ENCODE results near the gene DPY19L3.
A peak's percentile ranks its signal among the peaks of the same experiment; 100 is the strongest.
"Not testable (repeated sequence)": the region's sequence is repeated elsewhere in the genome, so short reads cannot be mapped to it uniquely, and the experiment has no call there.

Gene DPY19L3

GRCh38 chr19:32392901-32393300, 12.7 kb upstream of the DPY19L3 start:
- DNase-seq (ENCODE audit: low read depth in 2 of 2) = no peak

GRCh38 chr19:32396046-32396652, 9.4 kb upstream of the DPY19L3 start:
- DNase-seq (ENCODE audit: low read depth in 2 of 2) = no peak

GRCh38 chr19:32397671-32398101, 7.9 kb upstream of the DPY19L3 start:
- DNase-seq (ENCODE audit: low read depth in 2 of 2) = no peak

- DNase-seq (ENCODE audit: low read depth in 2 of 2) = no peak
These were observed 3.6 kb upstream of the DPY19L3 start for GRCh38 chr19:32401992-32402391.

DNA sequence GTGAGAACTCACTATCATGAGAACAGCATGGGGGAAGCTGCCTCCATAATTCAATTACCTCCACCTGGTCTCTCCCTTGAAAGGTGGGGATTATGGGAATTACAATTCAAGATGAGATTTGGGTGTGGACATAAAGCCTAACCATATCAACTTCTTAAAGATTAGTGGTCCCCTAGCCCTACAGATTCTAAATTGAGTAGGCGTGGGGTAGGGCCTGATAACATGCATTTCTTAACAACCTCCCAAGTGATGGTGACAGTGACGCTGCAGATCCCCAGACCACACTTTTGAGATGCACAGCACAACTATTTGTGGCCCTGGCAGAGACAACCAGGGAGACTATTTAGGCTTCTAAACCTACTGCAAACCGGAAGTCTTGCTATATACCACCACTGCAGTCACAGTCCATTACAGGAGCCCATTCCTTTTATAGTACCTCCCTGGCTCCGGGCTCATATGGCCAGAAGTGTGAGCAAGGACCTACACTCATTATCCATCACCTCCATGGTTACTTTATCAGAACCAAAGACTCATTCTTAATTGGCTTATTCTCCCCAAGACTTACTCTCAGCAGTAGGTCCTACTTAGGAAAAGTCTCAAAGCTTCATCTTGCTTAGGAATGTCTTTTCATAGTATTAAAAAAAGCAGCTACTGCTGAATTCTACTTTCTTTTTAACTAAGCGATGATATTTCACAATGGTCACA, 2.1 kb upstream of the DPY19L3 start:
- no peak for DNase-seq (ENCODE audit: low read depth in 2 of 2)

DNA sequence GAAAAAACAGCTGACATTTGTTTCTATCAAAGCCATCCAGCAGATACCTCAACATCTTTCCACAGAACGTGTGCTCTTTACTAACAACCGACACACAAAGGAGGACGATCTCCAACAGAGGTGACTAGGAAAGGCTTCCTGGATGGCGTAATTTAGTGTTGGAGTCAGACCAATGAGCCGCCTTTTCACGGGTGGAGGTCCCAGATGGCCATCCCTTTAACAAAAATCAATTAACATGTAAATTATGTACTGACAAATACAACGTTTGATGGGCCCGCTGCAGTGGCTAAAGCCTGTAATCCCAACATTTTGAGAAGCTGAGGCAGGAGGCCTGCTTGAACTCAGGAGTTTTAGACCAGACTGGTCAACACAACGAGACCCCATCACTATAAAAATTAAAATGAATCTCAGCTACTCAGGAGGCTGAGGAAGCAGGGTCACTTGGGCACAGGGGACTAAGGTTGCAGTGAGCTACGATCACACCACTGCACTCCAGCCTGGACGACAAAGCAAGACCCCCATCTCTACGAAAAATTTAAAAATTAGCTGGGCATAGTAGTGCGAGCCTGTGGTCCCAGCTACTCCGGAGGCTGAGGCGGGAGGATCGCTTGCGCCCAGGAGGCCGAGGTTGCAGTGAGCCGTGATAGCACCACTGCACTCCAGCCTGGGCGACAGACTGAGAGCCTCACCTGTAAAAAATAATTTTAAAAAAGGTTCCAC, 1.2 kb upstream of the DPY19L3 start:
- no peak for DNase-seq (ENCODE audit: low read depth in 2 of 2)

- peak in 1 of 2 donors; percentile 12 for DNase-seq (ENCODE audit: low read depth in 2 of 2)
These were observed 588 bp upstream of the DPY19L3 start for GRCh38 chr19:32404933-32405430.

- no peak for DNase-seq (ENCODE audit: low read depth in 2 of 2)
These were observed 812 bp downstream of the DPY19L3 start for GRCh38 chr19:32406161-32407003.

DNA sequence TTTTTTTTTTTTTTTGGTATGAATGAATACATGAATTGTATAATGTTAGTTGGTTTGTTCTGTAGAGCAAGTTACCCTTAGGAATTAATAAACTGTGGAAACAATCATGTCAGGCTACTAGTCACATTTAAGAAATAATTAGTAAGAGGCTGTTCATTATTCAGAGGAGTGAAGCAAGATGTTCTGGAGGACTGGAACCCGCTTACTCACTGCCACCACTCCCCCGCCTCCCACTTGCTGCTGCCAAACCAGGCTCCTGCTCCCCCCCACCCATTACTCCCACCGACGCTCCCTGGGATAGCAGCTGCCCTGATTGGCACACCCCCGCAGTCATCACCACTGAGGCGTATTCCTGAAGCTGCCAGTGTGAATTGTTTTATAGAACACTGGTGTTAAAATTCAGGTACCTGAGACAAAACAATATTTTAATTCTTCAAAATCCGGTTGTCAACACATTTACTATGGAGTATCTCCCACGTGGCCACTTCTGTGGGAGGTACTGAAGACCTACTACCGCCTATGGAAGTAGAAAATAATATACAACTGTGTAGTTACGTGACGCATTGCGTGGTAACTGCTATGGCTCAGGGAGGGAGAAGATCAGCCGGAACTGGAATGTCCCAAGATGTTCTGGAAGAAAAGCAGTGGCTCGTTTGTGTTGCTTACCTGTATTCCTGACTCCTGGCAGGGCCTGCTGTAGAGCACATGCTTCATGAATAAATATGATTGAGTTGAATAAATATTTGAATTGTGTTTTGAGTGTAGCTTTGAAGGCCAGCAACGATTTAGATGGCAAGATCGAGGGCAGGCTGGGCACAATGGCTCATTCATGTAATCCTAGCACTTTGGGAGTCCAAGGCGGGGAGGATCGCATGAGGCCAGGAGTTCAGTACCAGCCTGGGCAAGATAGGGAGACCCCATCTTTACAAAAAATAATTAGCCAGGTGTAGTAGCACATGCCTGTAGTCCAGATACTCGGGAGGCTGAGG, 1.7 kb downstream of the DPY19L3 start:
- DNase-seq (ENCODE audit: low read depth in 2 of 2) = no peak

GRCh38 chr19:32415246-32415645, 9.7 kb downstream of the DPY19L3 start:
- DNase-seq (ENCODE audit: low read depth in 2 of 2) = no peak

DNA sequence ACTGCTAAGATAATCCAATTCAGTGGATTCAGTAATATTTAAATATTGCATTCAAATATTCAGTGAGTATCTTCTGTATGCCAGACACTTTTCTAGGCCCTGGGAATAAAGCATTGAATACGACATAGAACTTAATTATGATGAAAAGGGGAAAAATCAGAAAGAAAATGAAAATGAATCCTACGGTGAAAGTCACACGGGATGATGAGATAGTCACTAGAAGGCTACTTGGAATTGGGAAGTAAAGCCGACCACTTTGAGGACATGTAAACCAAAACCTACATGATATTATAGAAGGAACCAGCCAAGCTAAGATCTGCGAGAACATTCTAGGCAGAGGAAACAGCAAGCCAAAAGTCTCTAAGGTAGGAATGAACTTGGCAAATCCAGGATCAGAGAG, 10.1 kb downstream of the DPY19L3 start:
- no peak for DNase-seq (ENCODE audit: low read depth in 2 of 2)

DNA sequence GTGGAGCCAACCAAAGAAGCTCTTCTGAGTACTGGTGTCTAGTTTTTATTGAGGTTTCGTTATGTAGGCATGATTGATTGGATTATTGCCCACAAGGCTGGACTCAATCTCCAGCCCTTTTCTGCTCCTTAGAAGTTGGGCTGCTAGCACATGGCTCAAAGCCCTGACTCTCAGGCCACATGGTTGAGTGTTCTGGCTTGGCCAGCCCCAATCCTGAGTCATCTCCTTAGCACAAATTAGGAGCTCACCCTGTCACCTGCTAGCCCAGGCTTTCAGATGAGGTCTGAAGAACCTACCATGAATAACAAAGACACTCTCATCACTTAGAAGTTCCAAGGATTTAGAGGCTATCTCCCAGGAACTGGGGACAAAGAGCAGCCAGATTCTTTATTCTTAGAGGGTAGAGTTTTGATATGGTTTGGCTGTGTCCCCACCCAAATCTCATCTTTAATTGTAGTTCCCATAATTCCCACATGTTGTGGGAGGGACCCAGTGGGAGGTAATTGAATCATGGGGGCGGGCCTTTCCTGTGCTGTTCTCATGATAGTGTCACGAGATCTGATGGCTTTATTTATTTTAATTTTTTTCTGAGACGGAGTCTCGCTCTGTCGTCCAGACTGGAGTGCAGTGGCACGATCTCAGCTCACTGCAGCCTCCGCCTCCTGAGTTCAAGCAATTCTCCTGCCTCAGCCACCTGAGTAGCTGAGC, 11.3 kb downstream of the DPY19L3 start:
- no peak for DNase-seq (ENCODE audit: low read depth in 2 of 2)

GRCh38 chr19:32418155-32418554, 12.6 kb downstream of the DPY19L3 start:
- DNase-seq (ENCODE audit: low read depth in 2 of 2) = no peak

DNA sequence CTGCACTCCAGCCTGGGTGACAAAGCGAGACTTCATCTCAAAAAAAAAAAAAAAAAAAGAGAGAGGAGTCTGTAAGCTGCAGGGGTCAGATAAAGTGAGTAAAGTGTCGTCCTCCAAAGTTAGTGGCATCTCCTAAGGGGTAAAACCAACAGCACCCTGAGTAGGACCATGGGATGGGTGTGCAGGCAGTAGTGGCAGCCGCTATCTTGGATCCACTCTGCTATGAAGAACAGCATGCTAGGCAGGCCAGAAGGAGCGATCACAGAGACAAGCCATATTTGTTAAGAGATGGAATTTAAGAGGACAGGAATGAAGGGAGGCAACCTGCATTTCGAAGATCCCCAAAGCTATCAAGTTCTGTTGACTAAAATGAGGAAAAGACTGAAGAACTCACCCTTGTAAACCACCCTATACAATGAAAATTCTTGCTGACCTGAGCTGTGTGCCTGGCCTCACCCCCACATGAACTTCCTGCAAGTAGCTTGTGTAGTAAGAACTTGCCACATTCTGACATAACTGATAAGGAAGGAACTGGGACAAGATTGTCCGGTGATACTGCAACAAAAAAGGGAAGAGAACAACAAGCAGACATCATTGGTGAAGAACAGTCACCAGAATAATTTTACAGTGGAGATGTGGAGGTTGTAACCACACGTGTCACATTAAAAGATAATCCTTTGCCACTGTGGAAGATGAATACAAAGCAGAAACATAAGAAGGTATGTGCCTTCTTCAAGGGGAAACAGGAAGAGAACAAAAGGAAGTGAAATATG, 16.2 kb downstream of the DPY19L3 start:
- DNase-seq (ENCODE audit: low read depth in 2 of 2) = no peak

GRCh38 chr19:32422435-32422834, 16.9 kb downstream of the DPY19L3 start:
- DNase-seq (ENCODE audit: low read depth in 2 of 2) = no peak

DNA sequence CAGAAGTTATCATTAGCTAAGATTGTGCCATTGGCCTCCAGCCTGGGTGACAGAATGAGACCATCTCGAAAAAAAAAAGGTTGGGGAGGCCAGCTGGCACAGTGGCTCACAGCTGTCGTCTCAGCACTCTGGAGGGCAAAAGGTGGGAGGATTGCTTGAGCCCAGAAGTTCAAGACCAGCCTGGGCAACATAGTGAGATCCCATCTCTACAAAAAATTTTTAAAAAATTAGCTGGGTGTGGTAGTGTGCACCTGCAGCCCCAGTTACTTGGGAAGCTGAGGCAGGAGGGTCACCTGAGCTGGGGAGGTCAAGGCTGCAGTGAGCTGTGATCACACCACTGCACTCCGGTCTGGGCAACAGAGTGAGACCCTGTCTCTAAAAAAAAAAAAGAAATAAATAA, 18.4 kb downstream of the DPY19L3 start:
- DNase-seq (ENCODE audit: low read depth in 2 of 2) = not testable (repeated sequence)

GRCh38 chr19:32427536-32427935, 22.0 kb downstream of the DPY19L3 start:
- no peak for DNase-seq (ENCODE audit: low read depth in 2 of 2)

GRCh38 chr19:32436692-32437091, 31.1 kb downstream of the DPY19L3 start:
- DNase-seq (ENCODE audit: low read depth in 2 of 2) = no peak

GRCh38 chr19:32437096-32437495, 31.5 kb downstream of the DPY19L3 start:
- no peak for DNase-seq (ENCODE audit: low read depth in 2 of 2)

All from stimulated activated CD4-positive, alpha-beta T cell treated with anti-CD3 and anti-CD28 coated beads, Interleukin-4, amount 100 ng/mL, for 48 hours (primary cell).